NK-92 treated with Interleukin-12 subunit alpha and Interleukin-12 subunit beta, amount 100 ng/mL, for 24 hours (cell line): ENCODE measurements around the gene B4GALT4.
"Not testable (repeated sequence)": the region's sequence is repeated elsewhere in the genome, so short reads cannot be mapped to it uniquely, and the experiment has no call there.

ENCODE experiments used
- DNase-seq: peaks from one replicate; lab custom pipeline; 2025; lab: John Stamatoyannopoulos, UW

B4GALT4 gene

GRCh38 chr3:119195911-119196310 is 44.8 kb downstream of the B4GALT4 start:
- no peak for DNase-seq

GRCh38 chr3:119195151-119195476 is 45.6 kb downstream of the B4GALT4 start:
- DNase-seq, result no peak

- DNase-seq, result no peak
These were observed 46.2 kb downstream of the B4GALT4 start for GRCh38 chr3:119194237-119195150.

- no peak for DNase-seq
These were observed 48.9 kb downstream of the B4GALT4 start for GRCh38 chr3:119191800-119192199.

GRCh38 chr3:119187266-119187665 is 53.4 kb downstream of the B4GALT4 start:
- no peak for DNase-seq

GRCh38 chr3:119184796-119185570 is 55.7 kb downstream of the B4GALT4 start:
- DNase-seq, result no peak

- DNase-seq, result no peak
These were observed 56.6 kb downstream of the B4GALT4 start for GRCh38 chr3:119184111-119184510.

GRCh38 chr3:119181765-119182164 is 58.9 kb downstream of the B4GALT4 start:
- no peak for DNase-seq

GRCh38 chr3:119177321-119177720 is 63.4 kb downstream of the B4GALT4 start:
- DNase-seq, result no peak

GRCh38 chr3:119176778-119177177 is 63.9 kb downstream of the B4GALT4 start:
- no peak for DNase-seq

- DNase-seq, result no peak
These were observed 64.6 kb downstream of the B4GALT4 start for GRCh38 chr3:119175872-119176756.

GRCh38 chr3:119173325-119173724 is 67.4 kb downstream of the B4GALT4 start, which contains the start of gene UPK1B:
Gene UPK1B, plus strand, starts transcription at chr3:119173598. Its CDS starts 13,144 bp downstream, at chr3:119186742.
- no peak for DNase-seq

GRCh38 chr3:119170821-119171220 is 69.9 kb downstream of the B4GALT4 start:
- no peak for DNase-seq

- not testable (repeated sequence) for DNase-seq
These were observed 75.9 kb downstream of the B4GALT4 start for GRCh38 chr3:119164745-119165144.
